ENCODE results near the gene HOXA6. TPM values are rescaled to one million over a fixed set of nuclear protein-coding genes. Genes with fewer than 3 reads are reported as not detected.

The HOXA6 gene
- total RNA-seq, result not detected
- long read RNA-seq, result 0 reads

DNA sequence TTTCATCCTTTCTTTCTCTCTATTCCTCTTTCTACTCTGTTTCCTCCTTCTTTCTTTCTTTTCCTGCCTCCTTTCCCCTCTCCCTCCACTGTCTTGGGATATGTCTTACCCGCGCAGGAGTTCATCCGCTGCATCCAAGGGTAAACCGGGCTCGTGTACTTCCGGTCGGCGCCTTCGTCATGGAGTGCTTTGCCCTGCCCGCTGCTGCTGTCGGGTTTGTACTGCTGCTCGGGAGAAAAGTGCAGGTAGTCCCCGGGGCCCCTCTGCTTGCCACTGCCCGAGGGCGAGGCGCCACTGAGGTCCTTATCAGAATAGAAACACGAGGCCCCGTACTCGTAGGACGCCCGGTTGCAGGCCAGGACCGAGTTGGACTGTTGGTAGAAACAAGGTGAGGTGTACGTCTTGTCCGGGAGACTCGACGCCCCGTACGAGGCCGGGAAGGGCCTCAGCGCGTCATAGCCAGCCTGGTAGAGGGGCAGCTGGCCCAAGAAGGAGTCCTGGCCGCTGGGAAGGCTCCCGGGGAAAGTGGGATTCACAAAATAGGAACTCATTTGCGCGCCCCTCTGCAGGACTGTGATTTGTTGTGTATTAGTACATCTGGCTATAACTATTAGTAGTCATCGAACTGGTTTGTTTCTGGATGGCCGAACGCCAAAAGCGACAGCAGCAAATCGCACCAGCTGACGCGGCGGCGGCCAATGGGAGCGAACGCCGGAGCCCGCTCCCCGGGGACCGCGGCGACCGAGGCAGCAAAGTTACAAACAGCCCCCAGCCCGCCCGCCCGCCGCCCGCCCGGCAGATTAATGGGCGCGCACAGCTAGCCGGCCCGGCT lies at the start of gene HOXA6:
TSS of gene HOXA6 (minus strand) at position 576 of the 832 bp plus-strand sequence. CDS start at position 551, 25 bp downstream.
- intact Hi-C loops (cut with DNase I), result no loop called here
- ATAC-seq (no peak), DNase-seq (no peak)

DNA sequence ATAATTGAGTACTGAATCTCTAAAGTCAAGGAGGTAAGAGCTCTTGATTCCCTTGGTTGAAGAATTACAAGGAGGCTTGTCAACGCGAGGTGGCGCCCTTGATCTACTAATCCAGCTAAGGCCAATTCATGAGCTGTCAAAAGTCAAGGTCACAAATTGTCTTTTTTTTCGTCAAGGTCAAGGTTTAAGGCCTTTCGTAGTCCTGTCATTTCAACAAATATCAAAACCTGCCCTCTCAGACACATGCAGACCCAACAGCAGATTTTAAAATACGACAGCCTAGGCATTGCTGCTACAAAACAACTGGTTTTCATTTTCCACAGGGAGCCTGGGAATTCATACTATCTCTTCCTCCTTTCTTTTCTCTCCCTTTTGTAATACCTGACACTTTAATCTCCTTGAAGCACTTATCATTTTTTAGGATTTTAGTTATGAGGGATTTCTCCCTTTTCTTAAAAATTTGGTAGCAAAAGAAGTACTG lies 48.8 kb upstream of the HOXA6 start:
- intact Hi-C loops (cut with DNase I), result loop anchor here (2.0 to 10.0 kb wide), 5 partner anchors 578 to 900 kb away; no protein-coding TSS in a partner anchor
- peak in 1 of 2 donors; percentile 16 for ATAC-seq

DNA sequence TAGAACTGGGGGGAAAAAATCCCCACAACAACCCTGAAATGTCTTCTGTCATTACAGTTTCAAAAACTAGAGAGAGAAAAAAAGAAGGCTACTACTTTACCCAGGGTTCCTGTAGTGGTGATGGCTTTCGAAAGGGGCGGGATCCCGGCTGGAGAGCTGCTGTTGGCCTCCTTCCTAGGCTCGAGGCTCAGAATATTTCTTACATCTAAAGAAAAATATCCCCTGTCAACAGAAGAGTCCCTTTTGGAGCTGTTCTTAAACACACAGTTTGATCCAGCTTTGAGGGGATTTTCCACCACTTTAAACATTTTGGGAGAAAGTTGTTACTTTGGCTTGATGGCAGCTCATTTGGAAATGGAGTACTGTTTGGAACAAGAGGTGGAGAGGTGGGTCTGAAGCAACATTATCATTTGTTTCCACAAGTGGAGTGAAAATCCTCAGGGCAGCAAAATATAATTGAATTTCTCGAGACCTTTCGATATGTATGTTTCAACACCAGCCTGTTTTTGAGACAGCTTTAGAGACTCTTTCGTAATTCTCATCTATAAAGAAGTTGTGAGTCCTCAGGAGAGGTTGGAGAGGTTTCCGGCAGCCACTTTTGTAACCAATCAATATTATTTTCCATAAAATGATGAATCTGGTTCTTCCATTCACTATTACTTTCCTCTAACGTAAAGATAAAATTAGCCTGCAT lies 47.3 kb upstream of the HOXA6 start:
- no peak for DNase-seq
- intact Hi-C loops (cut with DNase I), result loop anchor here (5.0 to 10.0 kb wide), 3 partner anchors 580 to 830 kb away; no protein-coding TSS in a partner anchor
- no peak for ATAC-seq

More for the DNA sequence above, 48.8 kb upstream of the HOXA6 start:
- DNase-seq, result peak; percentile 84

DNA sequence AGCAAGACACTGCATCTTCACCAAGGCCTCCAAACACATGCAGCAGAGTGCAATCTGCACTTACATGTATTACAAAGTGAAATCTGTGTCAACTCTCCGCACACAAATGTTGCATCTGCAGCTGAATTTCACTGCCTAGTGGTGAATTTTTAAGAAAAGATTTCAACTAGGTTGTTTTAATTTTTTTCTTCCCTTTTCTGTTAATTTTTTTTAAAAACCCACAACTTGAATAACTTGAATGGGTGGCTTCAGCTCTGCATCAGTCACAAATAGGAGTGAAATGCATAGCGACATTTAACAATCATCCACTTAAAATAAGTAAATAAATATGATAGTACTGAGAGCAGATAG lies 46.4 kb upstream of the HOXA6 start:
- DNase-seq (no peak), ATAC-seq (no peak)
- intact Hi-C loops (cut with DNase I), result loop anchor here (10.0 kb wide), 2 partner anchors 581 to 831 kb away; no protein-coding TSS in a partner anchor

DNA sequence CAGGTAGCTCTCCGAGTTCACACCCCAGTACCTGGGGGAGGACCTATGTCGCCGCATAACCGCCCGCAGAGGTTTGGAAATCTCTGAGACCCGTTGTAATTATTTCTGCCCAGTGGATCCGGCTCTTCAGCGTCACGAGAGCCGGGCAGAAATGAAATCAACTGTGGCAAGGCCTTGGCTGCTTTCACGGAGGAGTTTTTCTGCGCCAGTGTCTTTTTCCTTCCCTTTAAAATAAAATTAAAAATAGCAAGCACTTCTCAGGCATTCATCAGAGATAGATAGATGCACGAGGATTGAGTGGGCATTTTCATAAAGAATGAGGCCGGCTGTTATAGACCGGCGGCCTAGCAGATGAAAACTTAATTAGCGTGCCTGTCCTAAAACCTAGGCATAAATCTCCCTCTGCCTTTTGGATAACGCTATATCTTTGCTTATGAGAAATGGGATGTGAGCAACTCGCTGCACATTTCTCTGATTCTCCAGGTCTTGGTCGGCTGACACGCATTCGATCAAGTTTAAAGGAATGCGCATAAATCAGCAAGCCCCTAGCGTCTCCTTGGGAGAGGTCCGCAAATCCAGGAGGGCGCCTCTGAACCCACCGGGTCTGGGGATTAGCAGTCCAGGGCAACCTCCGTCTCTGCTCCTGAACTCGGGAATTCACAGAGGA lies 45.9 kb upstream of the HOXA6 start:
- ATAC-seq, result no peak
- DNase-seq, result no peak
- intact Hi-C loops (cut with DNase I), result loop anchor here (10.0 kb wide), 2 partner anchors 581 to 831 kb away; no protein-coding TSS in a partner anchor

DNA sequence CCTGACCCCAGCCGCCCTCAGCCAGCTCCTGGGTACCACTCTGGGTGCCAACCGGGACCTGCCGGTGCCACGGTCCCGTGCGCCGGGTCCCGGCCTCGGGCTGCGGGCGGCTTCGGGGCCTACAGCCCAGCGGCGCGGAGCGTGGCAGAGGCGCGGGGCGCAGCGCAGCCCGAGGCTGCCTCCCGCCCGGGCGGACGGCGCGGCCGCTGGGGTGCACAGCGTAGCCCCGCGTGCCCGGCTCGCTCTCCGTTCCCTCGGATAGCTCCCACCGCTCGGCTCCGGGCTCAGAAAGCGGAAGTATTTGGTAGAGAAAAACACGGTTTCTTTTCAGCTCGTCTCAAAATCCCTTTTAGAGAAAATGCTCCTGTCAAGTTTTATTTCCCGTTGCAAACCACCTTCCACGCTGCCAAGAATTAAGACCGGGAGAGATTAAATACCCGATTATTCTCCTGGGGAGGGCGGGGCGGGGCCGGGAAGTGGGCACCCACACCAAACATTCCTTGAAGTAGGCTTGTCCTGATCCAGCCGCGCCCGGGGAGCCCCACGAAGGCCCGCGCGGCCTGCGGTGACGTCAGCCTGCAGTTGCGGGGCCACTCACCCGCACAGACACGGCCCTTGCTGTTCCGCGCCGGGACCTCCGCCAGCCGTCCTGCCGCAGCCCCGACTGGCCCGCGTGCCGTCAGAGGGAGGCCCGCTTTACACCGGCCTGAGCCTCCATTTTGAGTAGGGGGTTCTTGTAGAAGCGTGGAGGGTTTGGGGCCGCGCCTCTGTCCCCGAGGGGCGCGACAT lies 45.2 kb upstream of the HOXA6 start:
- no peak for DNase-seq
- intact Hi-C loops (cut with DNase I), result loop anchor here (10.0 kb wide), 2 partner anchors 582 to 832 kb away; no protein-coding TSS in a partner anchor
- ATAC-seq, result peak; percentile 41 to 60

DNA sequence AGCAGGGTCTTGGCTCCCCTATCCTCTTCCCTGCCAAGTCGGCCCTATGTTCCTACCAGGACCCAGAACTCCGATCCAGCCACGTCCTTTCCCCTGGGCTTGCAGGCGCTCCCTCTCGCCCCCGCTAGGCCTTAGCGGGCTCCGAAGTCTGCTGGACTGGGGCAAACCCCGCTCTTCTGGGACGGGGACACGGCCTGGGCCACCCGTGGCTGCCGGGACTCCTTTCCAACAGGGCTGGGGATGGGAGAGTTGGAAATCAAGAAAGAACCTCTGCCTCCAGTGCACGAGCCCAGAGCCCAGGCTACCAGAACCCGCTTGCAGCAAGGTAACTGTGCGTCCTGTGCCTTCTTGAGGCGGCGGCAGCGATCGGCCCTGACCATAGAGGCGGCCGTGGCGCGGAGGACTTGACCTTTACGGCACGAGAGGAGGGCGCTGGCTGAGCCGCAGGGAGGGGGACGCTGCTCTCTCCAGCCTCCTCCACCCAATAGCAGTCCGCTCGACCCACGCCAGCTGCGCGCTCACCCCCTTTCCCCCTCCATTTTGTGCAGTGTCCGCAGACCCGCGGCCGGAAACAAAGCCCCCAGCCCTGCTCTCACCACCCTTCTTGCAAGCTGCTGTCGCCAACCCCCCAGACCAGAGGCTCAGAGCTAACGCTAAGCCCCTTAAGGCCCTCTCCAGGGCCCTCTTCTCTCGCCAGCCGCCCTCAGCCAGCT lies 44.4 kb upstream of the HOXA6 start:
- DNase-seq, result no peak
- intact Hi-C loops (cut with DNase I), result loop anchor here (10.0 kb wide), 2 partner anchors 583 to 833 kb away; no protein-coding TSS in a partner anchor
- ATAC-seq, result peak in 1 of 2 donors; percentile 13

DNA sequence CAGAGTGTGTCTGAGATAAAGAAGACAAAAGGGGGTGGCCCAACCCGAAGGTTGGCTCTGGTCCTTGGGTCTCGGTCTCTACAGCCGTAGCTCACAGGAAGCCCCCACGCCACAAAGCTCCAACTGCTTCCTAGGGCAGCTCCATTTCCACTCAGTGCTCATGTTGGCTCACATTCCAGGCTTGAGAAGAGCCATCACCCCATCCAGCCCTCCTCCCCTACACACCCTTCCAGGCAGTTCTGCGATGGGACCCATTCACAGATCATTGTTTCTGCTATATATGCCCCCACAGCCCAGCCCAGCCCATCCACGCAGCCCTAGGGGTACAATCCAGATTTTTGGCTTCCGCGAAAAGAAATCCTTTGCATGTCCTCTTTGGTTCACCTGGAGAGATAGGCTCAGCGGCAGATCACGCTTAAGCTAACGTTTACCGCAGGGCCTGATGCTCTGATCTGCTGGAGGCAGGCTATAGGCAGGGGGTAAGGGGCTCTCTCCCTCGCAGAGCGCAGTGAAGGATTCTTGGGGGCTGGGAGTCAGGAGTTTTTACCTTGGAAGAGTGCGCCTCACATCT lies 43.7 kb upstream of the HOXA6 start:
- no peak for ATAC-seq
- no peak for DNase-seq
- intact Hi-C loops (cut with DNase I), result loop anchor here (10.0 kb wide), 2 partner anchors 584 to 834 kb away; no protein-coding TSS in a partner anchor

DNA sequence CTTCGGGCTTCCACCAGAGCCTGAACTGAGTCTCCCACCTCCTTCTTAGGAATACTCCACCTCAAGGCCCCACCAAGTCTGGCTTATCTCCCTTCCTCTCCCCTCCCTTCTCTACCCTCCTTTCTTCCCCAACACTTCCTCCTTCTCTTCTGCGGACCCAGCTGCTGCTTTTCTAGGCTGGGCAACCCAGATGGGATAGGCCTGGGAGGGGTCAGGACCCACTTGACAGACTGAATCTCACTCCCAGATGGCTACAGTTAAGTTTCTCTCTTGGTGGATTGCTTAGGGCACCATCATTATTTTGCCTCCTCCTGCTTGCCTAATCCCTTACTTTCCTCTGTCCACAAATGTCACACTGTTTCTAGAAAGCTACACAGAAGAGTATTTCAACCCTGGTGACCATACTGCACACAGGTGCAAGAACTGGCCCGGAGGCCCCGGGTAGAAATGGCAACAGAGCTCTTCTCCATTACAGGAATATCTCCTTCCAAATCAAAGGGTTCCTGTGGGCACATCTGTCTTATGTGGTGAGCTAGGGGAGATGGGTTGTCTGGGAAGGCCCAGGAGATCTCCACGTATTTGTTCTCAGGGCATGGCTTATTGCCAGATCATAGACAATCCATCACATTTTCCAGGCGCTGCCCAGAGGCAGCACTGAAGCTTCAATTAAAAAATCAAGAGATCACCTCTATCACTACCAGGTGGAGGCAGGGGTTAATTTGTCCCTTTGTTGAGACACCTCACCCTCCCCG lies 42.6 kb upstream of the HOXA6 start:
- ATAC-seq (no peak), DNase-seq (no peak)
- intact Hi-C loops (cut with DNase I), result loop anchor here (10.0 kb wide), 2 partner anchors 585 to 835 kb away; no protein-coding TSS in a partner anchor

DNA sequence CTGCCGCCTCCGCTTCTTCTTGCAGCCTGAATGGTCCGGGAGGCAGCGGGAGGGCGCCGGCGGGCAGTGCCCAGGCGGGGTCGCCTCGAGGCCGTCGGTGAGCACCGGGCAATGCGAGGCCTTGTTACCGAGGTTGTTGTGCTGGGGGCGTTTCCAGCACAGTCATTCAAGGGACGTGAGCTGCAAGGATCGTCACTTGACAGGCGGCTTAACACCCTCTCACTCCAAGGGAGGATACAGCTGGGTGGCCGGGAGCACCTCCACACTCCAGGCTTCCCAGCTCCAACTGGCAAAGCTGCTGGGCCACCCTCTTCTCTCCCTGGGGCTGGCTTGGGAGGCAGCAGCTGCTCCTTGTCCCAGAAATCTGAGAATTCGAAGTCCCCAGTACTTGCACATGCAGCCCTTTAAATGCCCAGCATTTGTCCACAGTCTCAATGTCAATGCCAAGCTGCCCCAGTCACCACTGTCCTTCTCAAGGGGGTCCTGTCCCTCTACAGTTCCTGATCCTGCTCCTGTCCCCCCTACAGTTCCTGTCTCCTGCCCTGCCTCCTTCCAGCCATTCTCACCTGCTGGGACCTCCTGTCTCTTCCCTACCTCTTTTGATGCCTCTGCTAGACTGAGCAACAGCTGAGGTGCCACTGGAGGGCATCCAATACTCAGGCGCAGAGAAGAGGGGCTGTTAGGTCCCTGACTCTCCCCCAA lies 41.9 kb upstream of the HOXA6 start:
- DNase-seq (no peak), ATAC-seq (no peak)
- intact Hi-C loops (cut with DNase I), result no loop called here

DNA sequence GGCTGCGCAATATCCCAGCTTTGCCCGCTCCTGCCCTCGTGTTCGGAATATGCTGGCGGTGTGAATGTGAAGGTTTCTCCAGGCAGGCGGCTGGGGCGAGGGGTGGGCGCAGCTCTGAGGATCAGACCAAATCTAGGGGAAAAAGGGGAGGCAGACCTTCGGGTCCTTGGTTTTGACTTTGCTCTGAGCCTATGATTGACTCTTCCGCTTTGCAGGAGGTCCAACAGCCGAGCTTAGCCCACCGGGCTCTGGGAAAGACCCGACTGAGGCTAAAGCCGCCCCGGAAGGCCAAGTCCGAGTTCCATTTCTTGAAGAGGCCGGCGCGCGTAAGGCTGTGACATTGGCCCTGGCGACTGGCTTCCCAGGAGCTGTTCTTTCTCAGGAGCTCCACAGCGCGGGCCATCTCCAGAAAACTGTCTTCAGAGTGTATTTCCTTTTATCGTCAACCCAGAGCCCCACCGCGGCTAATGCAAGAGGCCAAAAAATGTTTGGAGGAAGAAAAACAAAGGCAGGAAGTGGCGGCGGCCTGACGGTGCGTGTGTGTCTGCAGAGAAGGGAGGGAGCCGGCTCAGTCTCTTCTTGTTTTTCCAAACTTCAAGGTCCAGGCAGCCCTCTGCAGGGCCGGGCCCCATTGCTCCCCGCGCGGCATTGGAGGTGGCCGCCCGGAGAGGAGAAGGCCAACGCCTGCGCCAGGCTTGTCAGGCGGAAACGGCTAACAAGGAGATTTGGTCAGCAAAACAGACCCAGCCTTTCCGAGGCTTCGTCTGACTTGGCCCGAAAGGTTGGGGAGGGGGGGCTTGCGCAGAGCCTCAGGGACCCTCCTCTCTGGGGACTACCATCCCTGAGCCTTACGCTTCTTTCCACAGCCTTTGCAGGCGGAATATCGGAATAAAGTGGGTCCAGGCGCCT lies 41.1 kb upstream of the HOXA6 start:
- peak in 1 of 2 donors; percentile 20 for ATAC-seq
- intact Hi-C loops (cut with DNase I), result no loop called here
- DNase-seq, result no peak

DNA sequence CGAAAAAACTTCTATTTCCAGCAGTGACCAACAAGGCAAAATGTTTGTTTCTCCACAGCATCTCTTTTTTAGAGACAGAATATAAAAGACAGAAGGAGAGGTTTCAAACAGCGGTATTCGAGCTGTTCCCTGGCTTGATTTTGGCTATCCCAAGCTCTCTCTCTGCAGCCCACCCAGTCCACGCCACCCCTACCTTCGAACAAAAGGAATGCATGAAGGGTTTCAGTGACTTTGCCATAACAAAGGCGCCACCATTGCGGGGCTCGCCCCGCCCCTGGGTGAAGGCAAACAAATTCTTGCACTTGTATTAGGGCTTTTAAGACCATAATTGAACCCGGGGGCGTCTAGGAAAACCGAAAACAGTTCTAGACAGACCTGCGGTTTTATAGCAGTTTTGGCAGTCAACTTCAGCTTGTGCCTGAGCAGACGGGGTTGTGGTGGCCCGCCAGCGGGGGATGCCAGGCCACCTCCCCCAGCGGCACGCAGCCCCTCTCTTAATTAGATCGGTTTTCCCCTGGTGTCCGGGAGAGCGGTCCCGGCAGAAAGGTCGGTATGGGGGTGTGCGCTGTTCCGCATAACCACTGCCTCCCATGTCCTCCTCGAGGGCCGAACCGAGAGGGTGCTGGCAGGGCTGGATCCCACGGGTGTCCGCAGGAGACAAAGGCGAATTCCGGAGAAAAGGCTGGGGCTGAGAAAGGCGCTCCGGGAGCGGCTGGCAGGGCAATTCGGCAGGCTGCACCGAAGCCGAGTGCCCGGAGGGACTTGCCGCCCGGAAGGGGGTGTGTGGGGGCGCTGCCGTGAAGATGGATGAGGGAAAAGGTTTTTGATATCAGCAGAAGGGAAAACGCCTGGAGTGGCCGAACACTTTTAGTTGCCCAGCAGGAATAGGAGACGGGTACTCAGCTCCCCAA lies 40.2 kb upstream of the HOXA6 start:
- no peak for ATAC-seq
- no peak for DNase-seq
- intact Hi-C loops (cut with DNase I), result no loop called here

DNA sequence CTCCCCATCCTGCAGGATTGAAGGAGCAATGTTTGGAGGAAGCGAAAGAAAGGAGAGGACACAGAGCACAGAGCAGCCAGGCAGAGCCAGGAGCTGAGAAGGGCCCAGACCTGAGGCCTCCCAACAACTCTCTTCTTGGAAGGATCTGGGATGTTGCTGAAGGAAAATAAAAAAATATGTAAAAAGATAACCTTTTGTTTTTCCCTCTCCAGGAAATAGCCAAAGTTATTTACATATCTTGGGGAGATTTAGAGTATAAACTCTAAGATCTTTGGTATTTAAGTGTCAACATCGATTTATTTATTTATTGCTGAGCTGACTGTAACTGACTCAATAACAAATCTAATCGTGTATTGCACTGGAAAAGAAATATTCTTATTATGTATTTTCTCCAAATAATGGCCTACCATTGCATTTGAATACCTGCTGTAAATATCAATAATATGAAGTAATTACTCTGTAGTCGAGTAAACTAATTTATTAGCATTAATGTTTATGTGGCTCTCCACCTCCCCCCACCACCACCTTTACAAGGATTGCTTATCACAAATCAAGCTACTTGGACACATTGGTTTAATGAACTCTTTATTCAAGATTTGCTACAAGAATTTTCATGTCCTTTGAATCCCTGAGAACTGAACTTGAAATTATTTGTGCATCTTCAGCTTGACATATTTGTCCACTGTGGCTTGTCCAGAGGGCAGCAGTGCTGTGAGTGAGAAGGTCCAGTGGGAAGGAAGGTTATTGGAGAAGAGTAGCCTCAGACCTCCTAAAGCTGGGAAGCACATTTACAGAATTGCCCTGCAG lies 39.3 kb upstream of the HOXA6 start:
- no peak for ATAC-seq
- intact Hi-C loops (cut with DNase I), result no loop called here
- no peak for DNase-seq
